Glutamatergic neuron (in vitro differentiated cells): ENCODE data around the gene PHF14. TPM values are rescaled to one million over a fixed set of nuclear protein-coding genes. Genes with fewer than 3 reads are reported as not detected.

ENCODE experiments used
- DNase-seq: peaks from one replicate; pipeline ENCODE4 v3.0.0; 2022
- H3K27ac Mint-ChIP-seq: one replicate; pipeline ENCODE4 v1.8.0; 2020; ENCODE audit warnings: mild to moderate bottlenecking, mixed read lengths, inconsistent platforms; ENCODE audit not compliant: unreplicated experiment
- H3K27me3 Mint-ChIP-seq: one replicate; pipeline ENCODE4 v1.8.0; 2020; ENCODE audit warnings: mild to moderate bottlenecking, moderate library complexity, mixed read lengths, inconsistent platforms; ENCODE audit not compliant: unreplicated experiment
- H3K36me3 Mint-ChIP-seq: one replicate; pipeline ENCODE4 v1.8.0; 2020; ENCODE audit warnings: mild to moderate bottlenecking, mixed read lengths, inconsistent platforms; ENCODE audit not compliant: unreplicated experiment
- H3K4me1 Mint-ChIP-seq: one replicate; pipeline ENCODE4 v1.8.0; 2020; ENCODE audit warnings: mild to moderate bottlenecking, low read depth, mixed read lengths, inconsistent platforms; ENCODE audit not compliant: unreplicated experiment
- H3K4me3 Mint-ChIP-seq: one replicate; pipeline ENCODE4 v1.8.0; 2020; ENCODE audit warnings: mild to moderate bottlenecking, mixed read lengths, inconsistent platforms; ENCODE audit not compliant: unreplicated experiment
- H3K9me3 Mint-ChIP-seq: one replicate; pipeline ENCODE4 v1.8.0; 2020; ENCODE audit warnings: mild to moderate bottlenecking, moderate library complexity, mixed read lengths, inconsistent platforms; ENCODE audit not compliant: unreplicated experiment
- total RNA-seq: library from RNA; stranded (reverse); fragmentation: NEBNext Ultra II Directional; extraction: Animal tissue kit (Norgen Biotek cat#: 25700); gene quantifications from one replicate; pipeline ENCODE4 v1.2.1, GENCODE V29; 2021; ENCODE audit not compliant: unreplicated experiment
- TF ChIP-seq, protein P1 (sequence below): fragments of 200-600 bp; sonication (generic); IDR thresholded peaks from one replicate; pipeline ENCODE4 v1.5.0; 2021; ENCODE audit not compliant: partially characterized antibody, unreplicated experiment

PHF14 gene
- total RNA-seq, 1 donor from 2014 or later = 90.1 TPM

GRCh38 chr7:10998996-10999757, 25.5 kb downstream of the PHF14 start:
- no peaks in the 10 kb centered on the region for H3K27me3 Mint-ChIP-seq
- peaks cover 2% of the 10 kb centered on the region for H3K9me3 Mint-ChIP-seq
- TF ChIP-seq, protein P1, sequence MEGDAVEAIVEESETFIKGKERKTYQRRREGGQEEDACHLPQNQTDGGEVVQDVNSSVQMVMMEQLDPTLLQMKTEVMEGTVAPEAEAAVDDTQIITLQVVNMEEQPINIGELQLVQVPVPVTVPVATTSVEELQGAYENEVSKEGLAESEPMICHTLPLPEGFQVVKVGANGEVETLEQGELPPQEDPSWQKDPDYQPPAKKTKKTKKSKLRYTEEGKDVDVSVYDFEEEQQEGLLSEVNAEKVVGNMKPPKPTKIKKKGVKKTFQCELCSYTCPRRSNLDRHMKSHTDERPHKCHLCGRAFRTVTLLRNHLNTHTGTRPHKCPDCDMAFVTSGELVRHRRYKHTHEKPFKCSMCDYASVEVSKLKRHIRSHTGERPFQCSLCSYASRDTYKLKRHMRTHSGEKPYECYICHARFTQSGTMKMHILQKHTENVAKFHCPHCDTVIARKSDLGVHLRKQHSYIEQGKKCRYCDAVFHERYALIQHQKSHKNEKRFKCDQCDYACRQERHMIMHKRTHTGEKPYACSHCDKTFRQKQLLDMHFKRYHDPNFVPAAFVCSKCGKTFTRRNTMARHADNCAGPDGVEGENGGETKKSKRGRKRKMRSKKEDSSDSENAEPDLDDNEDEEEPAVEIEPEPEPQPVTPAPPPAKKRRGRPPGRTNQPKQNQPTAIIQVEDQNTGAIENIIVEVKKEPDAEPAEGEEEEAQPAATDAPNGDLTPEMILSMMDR = no peak
- DNase-seq = no peak
- no peak overlapping the region for H3K27ac Mint-ChIP-seq
- H3K4me1 Mint-ChIP-seq = peaks cover 5% of the 10 kb centered on the region
- no peak overlapping the region for H3K4me3 Mint-ChIP-seq
- peaks cover 14% of the 10 kb centered on the region for H3K36me3 Mint-ChIP-seq

GRCh38 chr7:11005202-11005601, 31.5 kb downstream of the PHF14 start:
- H3K27me3 Mint-ChIP-seq = no peaks in the 10 kb centered on the region
- H3K9me3 Mint-ChIP-seq = no peaks in the 10 kb centered on the region
- H3K36me3 Mint-ChIP-seq = peaks cover 4% of the 10 kb centered on the region
- no peak overlapping the region for H3K27ac Mint-ChIP-seq
- H3K4me1 Mint-ChIP-seq = no peaks in the 10 kb centered on the region
- no peak overlapping the region for H3K4me3 Mint-ChIP-seq
- TF ChIP-seq, protein P1 = no peak
- DNase-seq = no peak

GRCh38 chr7:11006291-11006690, 32.6 kb downstream of the PHF14 start:
- no peaks in the 10 kb centered on the region for H3K9me3 Mint-ChIP-seq
- no peak for DNase-seq
- no peaks in the 10 kb centered on the region for H3K27me3 Mint-ChIP-seq
- H3K36me3 Mint-ChIP-seq = peaks cover 4% of the 10 kb centered on the region
- no peak overlapping the region for H3K4me3 Mint-ChIP-seq
- no peak overlapping the region for H3K27ac Mint-ChIP-seq
- TF ChIP-seq, protein P1 = no peak
- H3K4me1 Mint-ChIP-seq = no peaks in the 10 kb centered on the region

DNA sequence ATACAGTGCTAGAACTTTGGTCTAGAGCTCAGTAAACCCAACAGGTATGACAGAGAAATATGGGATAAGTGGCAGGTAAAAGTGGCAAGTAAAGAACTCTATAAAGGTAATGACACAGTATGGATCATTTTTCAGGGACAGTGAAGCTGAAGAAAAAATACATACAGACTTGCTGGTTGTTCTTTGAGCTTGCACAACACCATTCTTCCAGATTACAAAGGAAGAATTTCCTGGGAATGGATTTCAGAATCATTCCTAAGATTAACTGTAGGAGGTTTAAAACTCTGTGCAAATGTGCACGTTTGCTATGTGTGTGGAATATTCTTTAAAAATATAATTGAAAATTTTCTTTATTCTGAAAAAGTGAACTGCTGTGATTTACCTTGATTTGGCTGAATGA, 36.0 kb downstream of the PHF14 start:
- no peak overlapping the region for H3K4me3 Mint-ChIP-seq
- TF ChIP-seq, protein P1 = no peak
- H3K27me3 Mint-ChIP-seq = no peaks in the 10 kb centered on the region
- DNase-seq = no peak
- H3K36me3 Mint-ChIP-seq = no peaks in the 10 kb centered on the region
- H3K9me3 Mint-ChIP-seq = no peaks in the 10 kb centered on the region
- H3K27ac Mint-ChIP-seq = no peak overlapping the region
- H3K4me1 Mint-ChIP-seq = no peaks in the 10 kb centered on the region

DNA sequence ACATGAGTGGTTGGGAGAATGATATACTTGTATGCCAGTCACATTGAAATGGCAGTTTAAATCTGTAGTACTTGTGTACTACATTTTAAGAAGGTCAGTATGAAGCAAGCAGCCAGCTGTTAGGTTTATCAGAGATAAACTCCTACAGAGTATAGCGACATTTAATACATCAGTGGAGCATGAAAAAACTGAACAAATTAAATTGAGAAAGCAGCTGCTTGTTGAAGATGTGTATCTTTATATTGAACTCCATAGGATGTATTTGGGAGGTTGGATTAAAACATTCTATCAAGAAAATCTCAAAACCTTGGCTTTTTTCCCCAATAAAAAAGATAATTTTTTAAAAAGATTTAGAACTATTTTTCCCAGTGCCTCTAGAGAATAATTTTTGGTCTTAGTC, 47.8 kb downstream of the PHF14 start:
- TF ChIP-seq, protein P1 = no peak
- Mint-ChIP-seq H3K4me1 (no peaks in the 10 kb centered on the region), H3K36me3 (peaks cover 20% of the 10 kb centered on the region), H3K27ac (no peak overlapping the region), H3K9me3 (peaks cover 4% of the 10 kb centered on the region), H3K4me3 (no peak overlapping the region), H3K27me3 (no peaks in the 10 kb centered on the region)
- no peak for DNase-seq
